ENCODE measurements around the gene AP3B1. TPM values are rescaled to one million over a fixed set of nuclear protein-coding genes. Genes with fewer than 3 reads are reported as not detected.

Gene AP3B1
- total RNA-seq, 6 donors from 2014 or later = 25.7 to 66.9 (median 37.8) TPM

DNA sequence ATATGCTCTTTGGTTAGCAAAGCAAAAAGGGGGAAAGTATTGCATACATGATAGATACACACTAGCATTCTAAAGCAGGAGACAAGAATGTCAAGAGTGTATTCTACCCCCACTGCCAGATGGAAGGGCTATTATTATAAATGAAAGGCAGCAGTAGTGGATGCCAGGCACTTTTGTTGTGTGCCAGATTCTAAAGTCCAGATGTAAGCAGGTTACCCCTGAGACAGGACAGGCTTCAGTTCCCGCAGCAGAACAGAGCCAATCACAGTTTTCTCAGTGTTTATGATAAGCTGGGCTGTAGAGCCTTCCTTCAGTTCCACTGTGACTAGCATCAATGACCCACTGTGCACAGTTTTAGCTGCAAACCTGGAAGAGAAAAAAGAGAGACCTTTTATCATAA lies 291.8 kb downstream of the AP3B1 start:
- peaks cover 0 to 17% (median 2%) of the 10 kb centered on the region in 4 donors for H3K36me3 ChIP-seq
- 89 to 92% methylated on average over 1 of the region's 1 CpG for WGBS, 2 donors
- no peaks in the 10 kb centered on the region for H3K27me3 ChIP-seq
- ATAC-seq (ENCODE audit: low FRiP score in 2 of 2) (no peak), DNase-seq (no peak)
- no peak overlapping the region for H3K4me3 ChIP-seq
- peaks cover 0 to 4% (median 1%) of the 10 kb centered on the region in 4 donors for H3K4me1 ChIP-seq
- H3K9me3 ChIP-seq = no peaks in the 10 kb centered on the region
- TF ChIP-seq CTCF (IDR thresholded peaks at IDR 0.05) (no peak), EP300 (IDR thresholded peaks at IDR 0.05) (no peak), POLR2AphosphoS5 (IDR thresholded peaks at IDR 0.05) (no peak), POLR2A (IDR thresholded peaks at IDR 0.05) (no peak)
- H3K27ac ChIP-seq = no peak overlapping the region

GRCh38 chr5:78001197-78001596 lies 293.3 kb downstream of the AP3B1 start:
- Histone ChIP-seq H3K9me3 (no peaks in the 10 kb centered on the region), H3K27me3 (no peaks in the 10 kb centered on the region), H3K4me3 (no peak overlapping the region), H3K27ac (no peak overlapping the region), H3K4me1 (peaks cover 0 to 4% (median 1%) of the 10 kb centered on the region in 4 donors), H3K36me3 (peaks cover 0 to 17% (median 2%) of the 10 kb centered on the region in 4 donors)
- TF ChIP-seq CTCF (IDR thresholded peaks at IDR 0.05) = no peak
- no peak for TF ChIP-seq EP300 (IDR thresholded peaks at IDR 0.05)
- TF ChIP-seq POLR2A (IDR thresholded peaks at IDR 0.05) = no peak
- no peak for TF ChIP-seq POLR2AphosphoS5 (IDR thresholded peaks at IDR 0.05)
- no peak for DNase-seq
- 83% methylated on average over 7 of the region's 7 CpGs for WGBS, 2 donors
- ATAC-seq (ENCODE audit: low FRiP score in 2 of 2) = no peak

GRCh38 chr5:78000191-78000590 lies 294.3 kb downstream of the AP3B1 start:
- WGBS, 2 donors = 85 to 94% methylated on average over 6 of the region's 6 CpGs
- Histone ChIP-seq H3K4me3 (no peak overlapping the region), H3K9me3 (no peaks in the 10 kb centered on the region), H3K27ac (no peak overlapping the region), H3K4me1 (peaks cover 0 to 4% (median 1%) of the 10 kb centered on the region in 4 donors), H3K27me3 (no peaks in the 10 kb centered on the region), H3K36me3 (peaks cover 0 to 17% (median 2%) of the 10 kb centered on the region in 4 donors)
- DNase-seq (no peak), ATAC-seq (ENCODE audit: low FRiP score in 2 of 2) (no peak)
- no peak for TF ChIP-seq POLR2AphosphoS5 (IDR thresholded peaks at IDR 0.05)
- no peak for TF ChIP-seq EP300 (IDR thresholded peaks at IDR 0.05)
- TF ChIP-seq POLR2A (IDR thresholded peaks at IDR 0.05) = no peak
- TF ChIP-seq CTCF (IDR thresholded peaks at IDR 0.05) = no peak

DNA sequence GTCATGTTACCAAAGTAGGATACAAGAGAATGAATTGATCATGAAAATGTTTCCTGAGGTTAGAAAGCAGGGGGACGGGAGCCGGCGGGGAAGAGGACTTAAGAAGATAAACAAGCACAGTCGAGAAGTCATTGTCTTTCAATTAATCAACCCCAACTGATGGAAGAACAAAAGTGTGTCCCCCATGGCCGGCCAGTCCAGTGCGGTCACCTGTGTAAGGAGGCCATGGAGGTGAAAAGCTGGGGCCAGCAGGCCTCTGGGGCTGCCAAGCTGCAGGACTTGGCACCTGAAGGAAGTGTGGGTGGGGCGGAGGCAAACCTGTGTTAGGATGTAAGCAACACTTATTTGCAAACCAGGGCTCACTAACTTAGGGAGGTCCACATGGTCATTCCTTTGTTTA lies 295.1 kb downstream of the AP3B1 start:
- no peak overlapping the region for H3K4me3 ChIP-seq
- TF ChIP-seq POLR2AphosphoS5 (IDR thresholded peaks at IDR 0.05) = no peak
- no peak for TF ChIP-seq POLR2A (IDR thresholded peaks at IDR 0.05)
- no peak for TF ChIP-seq CTCF (IDR thresholded peaks at IDR 0.05)
- TF ChIP-seq EP300 (IDR thresholded peaks at IDR 0.05) = no peak
- H3K36me3 ChIP-seq = peaks cover 0 to 17% (median 2%) of the 10 kb centered on the region in 4 donors
- no peaks in the 10 kb centered on the region for H3K9me3 ChIP-seq
- peaks cover 0 to 4% (median 1%) of the 10 kb centered on the region in 4 donors for H3K4me1 ChIP-seq
- 95 to 98% methylated on average over 7 of the region's 7 CpGs for WGBS, 2 donors
- H3K27ac ChIP-seq = no peak overlapping the region
- no peaks in the 10 kb centered on the region for H3K27me3 ChIP-seq
- ATAC-seq (ENCODE audit: low FRiP score in 2 of 2) (no peak), DNase-seq (no peak)

GRCh38 chr5:77996943-77997342 lies 297.6 kb downstream of the AP3B1 start:
- H3K4me3 ChIP-seq = no peak overlapping the region
- no peak overlapping the region for H3K27ac ChIP-seq
- 99 to 100% methylated on average over 3 of the region's 3 CpGs for WGBS, 2 donors
- H3K9me3 ChIP-seq = no peaks in the 10 kb centered on the region
- no peaks in the 10 kb centered on the region for H3K27me3 ChIP-seq
- no peak for TF ChIP-seq CTCF (IDR thresholded peaks at IDR 0.05)
- no peak for TF ChIP-seq EP300 (IDR thresholded peaks at IDR 0.05)
- H3K4me1 ChIP-seq = no peaks in the 10 kb centered on the region
- DNase-seq (no peak), ATAC-seq (ENCODE audit: low FRiP score in 2 of 2) (no peak)
- peaks cover 0 to 12% (median 4%) of the 10 kb centered on the region in 4 donors for H3K36me3 ChIP-seq

Measured in upper lobe of left lung (tissue), 6 donors.